Testis (tissue), 3 donors: ENCODE results near the gene BCL2L1. TPM values are rescaled to one million over a fixed set of nuclear protein-coding genes. Genes with fewer than 3 reads are reported as not detected.

Experiments
- DNase-seq: peaks from one replicate; pipeline ENCODE4 v3.0.0-alpha.2; 2019
- H3K27ac ChIP-seq, 2 donors: fragments of 200-600 bp; sonication (generic); one replicate each; pipeline ENCODE4 v1.5.1; 2019
- H3K27me3 ChIP-seq: fragments of 200-600 bp; sonication (generic); one replicate; pipeline ENCODE4 v1.5.1; 2019
- H3K36me3 ChIP-seq: fragments of 200-600 bp; sonication (generic); one replicate; pipeline ENCODE4 v1.5.1; 2017; ENCODE audit warnings: low read depth; ENCODE audit errors: missing control alignments
- H3K4me1 ChIP-seq: fragments of 200-600 bp; sonication (generic); one replicate; pipeline ENCODE4 v1.5.1; 2019
- H3K4me3 ChIP-seq, 2 donors: fragments of 200-600 bp; sonication (generic); one replicate each; pipeline ENCODE4 v1.5.1; 2017 to 2019
- H3K9me3 ChIP-seq: fragments of 200-600 bp; sonication (generic); one replicate; pipeline ENCODE4 v1.5.1; 2017
- CTCF ChIP-seq, 3 experiments: fragments of 450-650 bp in 2 of 3; fragments of 200-600 bp in 1 of 3; sonication (generic) in 1 of 3; IDR thresholded peaks; one replicate each; pipeline ENCODE4 v1.5.1; 2016 to 2019; ENCODE audit warnings: antibody characterized with exemption in 3 of 3, mild to moderate bottlenecking in 2 of 3, moderate library complexity in 1 of 3
- POLR2A ChIP-seq: fragments of 450-650 bp; IDR thresholded peaks from one replicate; pipeline ENCODE4 v1.6.1; 2017; ENCODE audit warnings: antibody characterized with exemption, mild to moderate bottlenecking, moderate library complexity
- WGBS, 2 donors: methylation state at CpG; one replicate each; pipeline ENCODE4 v1.1.5; 2018; 5-methylcytosine and 5-hydroxymethylcytosine counted together
- intact Hi-C: fragments of 100-400 bp; cut with DNase I; formaldehyde crosslinking; loops from one replicate; pipeline ENCODE4 v1.15.1; 2023; ENCODE audit warnings: low total_unique reads
- polyA plus RNA-seq: library from polyadenylated mRNA; stranded (reverse); fragments of 350-450 nt; fragmentation: Illumina TruSeq; extraction: RNeasy Lipid Tissue Mini Kit (QIAGEN cat#74804); gene quantifications from one replicate; pipeline ENCODE4 v1.2.3, GENCODE V29; 2014; ENCODE audit warnings: low read depth, low replicate concordance; ENCODE audit not compliant: insufficient read depth
- total RNA-seq, 2 donors: library from RNA; depleted of rRNA; stranded (reverse); fragments of >200 nt; gene quantifications; one replicate each; pipeline ENCODE4 v1.2.3, GENCODE V29; 2016

Gene BCL2L1
- total and polyA plus RNA-seq, 3 donors from 2014 or later = 83.0 to 122 (median 84.7) TPM

- 69 to 84% methylated on average over 2 of the region's 2 CpGs for WGBS, 2 donors
- Histone ChIP-seq H3K9me3 (no peaks in the 10 kb centered on the region), H3K27me3 (no peaks in the 10 kb centered on the region), H3K4me1 (peaks cover 53% of the 10 kb centered on the region), H3K36me3 (no peaks in the 10 kb centered on the region), H3K27ac (peak overlapping the region; percentile 45 to 74), H3K4me3 (no peak overlapping the region)
- TF ChIP-seq CTCF (IDR thresholded peaks at IDR 0.05) = no peak
- TF ChIP-seq POLR2A = no peak
- intact Hi-C loops = no loop called here
- DNase-seq = no peak
Observed at GRCh38 chr20:31663524-31663837, 59.2 kb downstream of the BCL2L1 start.

GRCh38 chr20:31662372-31662854, 60.3 kb downstream of the BCL2L1 start:
- intact Hi-C loops = no loop called here
- TF ChIP-seq CTCF (IDR thresholded peaks at IDR 0.05) = no peak
- no peak for TF ChIP-seq POLR2A
- H3K27me3 ChIP-seq = no peaks in the 10 kb centered on the region
- peak overlapping the region in 1 of 2 donors; percentile 75 for H3K27ac ChIP-seq
- no peak for DNase-seq
- 47 to 64% methylated on average over 6 of the region's 6 CpGs for WGBS, 2 donors
- H3K4me1 ChIP-seq = peaks cover 45% of the 10 kb centered on the region
- no peaks in the 10 kb centered on the region for H3K36me3 ChIP-seq
- no peaks in the 10 kb centered on the region for H3K9me3 ChIP-seq
- peak overlapping the region in 1 of 2 donors; percentile 48 for H3K4me3 ChIP-seq

- peak overlapping the region; percentile 51 to 75 for H3K27ac ChIP-seq
- DNase-seq = peak; percentile 88
- TF ChIP-seq POLR2A (no peak), CTCF (IDR thresholded peaks at IDR 0.05) (peak; percentile 56 to 93 (median 83))
- no peaks in the 10 kb centered on the region for H3K36me3 ChIP-seq
- intact Hi-C loops = loop anchor here (2.0 kb wide), 1 partner anchor 63 kb away; no protein-coding TSS in a partner anchor
- H3K9me3 ChIP-seq = no peaks in the 10 kb centered on the region
- no peaks in the 10 kb centered on the region for H3K27me3 ChIP-seq
- peak overlapping the region in 1 of 2 donors; percentile 48 for H3K4me3 ChIP-seq
- peaks cover 38% of the 10 kb centered on the region for H3K4me1 ChIP-seq
- 5 to 9% methylated on average over 16 to 31 of the region's 31 CpGs for WGBS, 2 donors
Observed at GRCh38 chr20:31661625-31662371, 60.9 kb downstream of the BCL2L1 start.

- intact Hi-C loops = no loop called here
Observed at GRCh38 chr20:31654534-31654933, 68.1 kb downstream of the BCL2L1 start.

More at GRCh38 chr20:31654534-31654933, 68.1 kb downstream of the BCL2L1 start:
- H3K4me3 ChIP-seq = no peak overlapping the region
- H3K27ac ChIP-seq = no peak overlapping the region
- H3K36me3 ChIP-seq = no peaks in the 10 kb centered on the region
- TF ChIP-seq CTCF (IDR thresholded peaks at IDR 0.05) (no peak), POLR2A (no peak)
- H3K4me1 ChIP-seq = no peaks in the 10 kb centered on the region
- no peaks in the 10 kb centered on the region for H3K9me3 ChIP-seq
- no peak for DNase-seq
- no peaks in the 10 kb centered on the region for H3K27me3 ChIP-seq
- WGBS, 2 donors = 73 to 79% methylated on average over 5 of the region's 5 CpGs
